ENCODE measurements around the gene ZNF276. TPM values are rescaled to one million over a fixed set of nuclear protein-coding genes. Genes with fewer than 3 reads are reported as not detected.

ZNF276 gene
- total RNA-seq, 1 donor from 2014 or later: 42.2 TPM

GRCh38 chr16:89710709-89711564, 10.4 kb upstream of the ZNF276 start:
- Mint-ChIP-seq H3K4me1 (no peaks in the 10 kb centered on the region), H3K27me3 (ENCODE audit: low read depth) (no peaks in the 10 kb centered on the region), H3K36me3 (peaks cover 7% of the 10 kb centered on the region), H3K27ac (no peak overlapping the region), H3K4me3 (no peak overlapping the region), H3K9me3 (peaks cover 4% of the 10 kb centered on the region)
- TF ChIP-seq CTCF (IDR thresholded peaks at IDR 0.05; ENCODE audit: unreplicated experiment): no peak
- DNase-seq (ENCODE audit: low spot score in 2 of 2, unreplicated experiment in 2 of 2): no peak

- H3K4me1 Mint-ChIP-seq: no peaks in the 10 kb centered on the region
- no peaks in the 10 kb centered on the region for H3K27me3 Mint-ChIP-seq (ENCODE audit: low read depth)
- TF ChIP-seq CTCF (IDR thresholded peaks at IDR 0.05; ENCODE audit: unreplicated experiment): no peak
- H3K4me3 Mint-ChIP-seq: peak overlapping the region; percentile 69
- peak in 1 of 2 experiments; percentile 55 for DNase-seq (ENCODE audit: low spot score in 2 of 2, unreplicated experiment in 2 of 2)
- H3K9me3 Mint-ChIP-seq: peaks cover 4% of the 10 kb centered on the region
- no peak overlapping the region for H3K27ac Mint-ChIP-seq
- peaks cover 11% of the 10 kb centered on the region for H3K36me3 Mint-ChIP-seq
Observed at GRCh38 chr16:89711601-89712273, 9.6 kb upstream of the ZNF276 start.

- DNase-seq (ENCODE audit: low spot score in 2 of 2, unreplicated experiment in 2 of 2): no peak
- H3K27me3 Mint-ChIP-seq (ENCODE audit: low read depth): no peaks in the 10 kb centered on the region
- H3K9me3 Mint-ChIP-seq: peaks cover 4% of the 10 kb centered on the region
- H3K4me1 Mint-ChIP-seq: no peaks in the 10 kb centered on the region
- peak overlapping the region; percentile 69 for H3K4me3 Mint-ChIP-seq
- peaks cover 14% of the 10 kb centered on the region for H3K36me3 Mint-ChIP-seq
- no peak overlapping the region for H3K27ac Mint-ChIP-seq
- no peak for TF ChIP-seq CTCF (IDR thresholded peaks at IDR 0.05; ENCODE audit: unreplicated experiment)
Observed at GRCh38 chr16:89712274-89712781, 9.0 kb upstream of the ZNF276 start.

- Mint-ChIP-seq H3K27me3 (ENCODE audit: low read depth) (no peaks in the 10 kb centered on the region), H3K4me3 (no peak overlapping the region), H3K27ac (no peak overlapping the region), H3K9me3 (peaks cover 4% of the 10 kb centered on the region), H3K4me1 (peaks cover 6% of the 10 kb centered on the region), H3K36me3 (peaks cover 19% of the 10 kb centered on the region)
- TF ChIP-seq CTCF (IDR thresholded peaks at IDR 0.05; ENCODE audit: unreplicated experiment): no peak
- DNase-seq (ENCODE audit: low spot score in 2 of 2, unreplicated experiment in 2 of 2): no peak
Observed at GRCh38 chr16:89716493-89716892, 4.8 kb upstream of the ZNF276 start.

GRCh38 chr16:89716916-89717687, 4.2 kb upstream of the ZNF276 start:
- DNase-seq (ENCODE audit: low spot score in 2 of 2, unreplicated experiment in 2 of 2): no peak
- TF ChIP-seq CTCF (IDR thresholded peaks at IDR 0.05; ENCODE audit: unreplicated experiment): no peak
- H3K4me3 Mint-ChIP-seq: no peak overlapping the region
- peaks cover 19% of the 10 kb centered on the region for H3K36me3 Mint-ChIP-seq
- peaks cover 6% of the 10 kb centered on the region for H3K4me1 Mint-ChIP-seq
- H3K9me3 Mint-ChIP-seq: peaks cover 4% of the 10 kb centered on the region
- no peaks in the 10 kb centered on the region for H3K27me3 Mint-ChIP-seq (ENCODE audit: low read depth)
- no peak overlapping the region for H3K27ac Mint-ChIP-seq

All from mesothelial cell of epicardium (in vitro differentiated cells).